DMS79 treated with DMSO at 0.1 percent for 48 hours (cell line): ENCODE data around the gene HERC6.
"Not testable (repeated sequence)": the region's sequence is repeated elsewhere in the genome, so short reads cannot be mapped to it uniquely, and the experiment has no call there.

Source experiments
- DNase-seq: peaks from one replicate; lab custom pipeline; 2025; lab: John Stamatoyannopoulos, UW

The HERC6 gene

GRCh38 chr4:88378691-88379559 lies at the start of gene HERC6:
Gene HERC6, plus strand, starts transcription at chr4:88378852. Its CDS starts 70 bp downstream, at chr4:88378922.
- DNase-seq = peak; percentile 69

- no peak for DNase-seq
Observed at GRCh38 chr4:88333741-88334405, 44.8 kb upstream of the HERC6 start.

GRCh38 chr4:88335092-88335665 lies 43.5 kb upstream of the HERC6 start:
- DNase-seq = no peak

GRCh38 chr4:88341227-88342192 lies 37.1 kb upstream of the HERC6 start:
- peak; percentile 2 for DNase-seq

GRCh38 chr4:88346902-88347301 lies 31.8 kb upstream of the HERC6 start:
- not testable (repeated sequence) for DNase-seq

- DNase-seq = not testable (repeated sequence)
Observed at GRCh38 chr4:88348761-88349160, 29.9 kb upstream of the HERC6 start.

GRCh38 chr4:88350786-88351185 lies 27.9 kb upstream of the HERC6 start:
- DNase-seq = no peak

- no peak for DNase-seq
Observed at GRCh38 chr4:88352062-88352740, 26.5 kb upstream of the HERC6 start.

GRCh38 chr4:88353324-88353723 lies 25.3 kb upstream of the HERC6 start:
- no peak for DNase-seq

- DNase-seq = no peak
Observed at GRCh38 chr4:88356771-88357170, 21.9 kb upstream of the HERC6 start.

GRCh38 chr4:88357262-88357661 lies 21.4 kb upstream of the HERC6 start:
- DNase-seq = no peak

GRCh38 chr4:88359558-88359957 lies 19.1 kb upstream of the HERC6 start:
- DNase-seq = no peak

GRCh38 chr4:88360256-88360655 lies 18.4 kb upstream of the HERC6 start:
- no peak for DNase-seq

GRCh38 chr4:88360791-88361190 lies 17.9 kb upstream of the HERC6 start:
- DNase-seq = no peak

GRCh38 chr4:88361217-88361773 lies 17.4 kb upstream of the HERC6 start:
- not testable (repeated sequence) for DNase-seq

GRCh38 chr4:88366460-88366859 lies 12.2 kb upstream of the HERC6 start:
- no peak for DNase-seq

- no peak for DNase-seq
Observed at GRCh38 chr4:88367826-88368225, 10.8 kb upstream of the HERC6 start.

GRCh38 chr4:88369180-88369812 lies 9.4 kb upstream of the HERC6 start:
- DNase-seq = peak; percentile 1

- DNase-seq = no peak
Observed at GRCh38 chr4:88381123-88381522, 2.5 kb downstream of the HERC6 start.

GRCh38 chr4:88382621-88383020 lies 4.0 kb downstream of the HERC6 start:
- DNase-seq = no peak
